ENCODE measurements around the gene OR6X1. TPM values are rescaled to one million over a fixed set of nuclear protein-coding genes. Genes with fewer than 3 reads are reported as not detected.

Gene OR6X1, protein sequence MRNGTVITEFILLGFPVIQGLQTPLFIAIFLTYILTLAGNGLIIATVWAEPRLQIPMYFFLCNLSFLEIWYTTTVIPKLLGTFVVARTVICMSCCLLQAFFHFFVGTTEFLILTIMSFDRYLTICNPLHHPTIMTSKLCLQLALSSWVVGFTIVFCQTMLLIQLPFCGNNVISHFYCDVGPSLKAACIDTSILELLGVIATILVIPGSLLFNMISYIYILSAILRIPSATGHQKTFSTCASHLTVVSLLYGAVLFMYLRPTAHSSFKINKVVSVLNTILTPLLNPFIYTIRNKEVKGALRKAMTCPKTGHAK
- not detected for total RNA-seq

DNA sequence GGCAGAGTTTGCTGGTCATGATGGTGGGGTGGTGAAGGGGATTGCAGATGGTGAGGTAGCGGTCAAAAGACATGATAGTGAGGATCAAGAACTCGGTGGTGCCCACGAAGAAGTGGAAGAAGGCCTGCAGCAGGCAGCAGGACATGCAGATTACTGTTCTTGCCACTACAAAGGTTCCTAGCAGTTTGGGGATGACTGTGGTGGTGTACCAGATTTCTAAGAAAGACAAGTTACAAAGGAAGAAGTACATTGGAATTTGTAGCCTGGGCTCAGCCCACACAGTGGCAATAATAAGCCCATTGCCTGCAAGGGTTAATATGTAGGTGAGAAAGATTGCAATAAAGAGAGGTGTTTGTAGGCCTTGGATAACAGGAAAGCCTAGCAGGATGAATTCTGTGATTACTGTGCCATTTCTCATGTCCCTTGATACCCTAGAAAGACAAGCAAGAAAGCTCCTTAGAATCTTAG is at the start of gene OR6X1:
OR6X1 (minus strand) TSS at position 418 of the 468 bp plus-strand sequence; CDS start at position 418, 0 bp downstream.
- Histone ChIP-seq H3K27me3 (no peaks in the 10 kb centered on the region), H3K4me3 (no peak within 1 kb of the TSS), H3K4me1 (no peaks in the 10 kb centered on the region), H3K9me3 (no peaks in the 10 kb centered on the region), H3K36me3 (no peaks in the 10 kb centered on the region), H3K27ac (no peak within 1 kb of the TSS)
- intact Hi-C loops (cut with DNase I; ENCODE audit: low total_unique reads) = no loop called here
- DNase-seq (ENCODE audit: low spot score in 2 of 2) = no peak
- TF ChIP-seq POLR2AphosphoS5 (IDR thresholded peaks at IDR 0.05) (no peak), POLR2A (IDR thresholded peaks at IDR 0.05) (no peak)
- TF ChIP-seq, protein P1, sequence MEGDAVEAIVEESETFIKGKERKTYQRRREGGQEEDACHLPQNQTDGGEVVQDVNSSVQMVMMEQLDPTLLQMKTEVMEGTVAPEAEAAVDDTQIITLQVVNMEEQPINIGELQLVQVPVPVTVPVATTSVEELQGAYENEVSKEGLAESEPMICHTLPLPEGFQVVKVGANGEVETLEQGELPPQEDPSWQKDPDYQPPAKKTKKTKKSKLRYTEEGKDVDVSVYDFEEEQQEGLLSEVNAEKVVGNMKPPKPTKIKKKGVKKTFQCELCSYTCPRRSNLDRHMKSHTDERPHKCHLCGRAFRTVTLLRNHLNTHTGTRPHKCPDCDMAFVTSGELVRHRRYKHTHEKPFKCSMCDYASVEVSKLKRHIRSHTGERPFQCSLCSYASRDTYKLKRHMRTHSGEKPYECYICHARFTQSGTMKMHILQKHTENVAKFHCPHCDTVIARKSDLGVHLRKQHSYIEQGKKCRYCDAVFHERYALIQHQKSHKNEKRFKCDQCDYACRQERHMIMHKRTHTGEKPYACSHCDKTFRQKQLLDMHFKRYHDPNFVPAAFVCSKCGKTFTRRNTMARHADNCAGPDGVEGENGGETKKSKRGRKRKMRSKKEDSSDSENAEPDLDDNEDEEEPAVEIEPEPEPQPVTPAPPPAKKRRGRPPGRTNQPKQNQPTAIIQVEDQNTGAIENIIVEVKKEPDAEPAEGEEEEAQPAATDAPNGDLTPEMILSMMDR (IDR thresholded peaks at IDR 0.05) = no peak

DNA sequence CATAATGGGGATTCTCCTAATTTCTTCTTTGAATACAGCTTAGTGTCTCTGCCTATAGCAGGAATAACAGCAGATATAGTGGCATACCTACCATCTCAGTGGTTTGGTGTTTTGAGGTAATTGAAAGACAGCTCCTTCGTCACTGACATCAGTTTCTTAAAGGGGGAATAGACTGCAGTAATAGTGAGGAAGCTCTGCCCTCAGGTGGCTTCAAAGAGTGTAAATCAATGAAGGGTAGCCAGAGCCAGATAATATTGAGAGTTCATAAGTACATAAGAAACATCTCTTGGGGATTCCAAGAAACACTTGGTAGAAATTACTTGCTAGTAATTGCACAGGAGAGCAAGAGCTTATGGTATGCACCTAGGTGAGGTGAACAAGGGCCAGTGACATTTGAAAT is 47.4 kb upstream of the OR6X1 start:
- no peak for DNase-seq (ENCODE audit: low spot score in 2 of 2)
- intact Hi-C loops (cut with DNase I; ENCODE audit: low total_unique reads) = no loop called here
- Histone ChIP-seq H3K4me3 (no peak overlapping the region), H3K27ac (no peak overlapping the region), H3K4me1 (no peaks in the 10 kb centered on the region), H3K36me3 (no peaks in the 10 kb centered on the region), H3K9me3 (no peaks in the 10 kb centered on the region), H3K27me3 (no peaks in the 10 kb centered on the region)
- no peak for TF ChIP-seq POLR2A (IDR thresholded peaks at IDR 0.05)
- TF ChIP-seq, protein P1 (IDR thresholded peaks at IDR 0.05) = no peak
- no peak for TF ChIP-seq POLR2AphosphoS5 (IDR thresholded peaks at IDR 0.05)

DNA sequence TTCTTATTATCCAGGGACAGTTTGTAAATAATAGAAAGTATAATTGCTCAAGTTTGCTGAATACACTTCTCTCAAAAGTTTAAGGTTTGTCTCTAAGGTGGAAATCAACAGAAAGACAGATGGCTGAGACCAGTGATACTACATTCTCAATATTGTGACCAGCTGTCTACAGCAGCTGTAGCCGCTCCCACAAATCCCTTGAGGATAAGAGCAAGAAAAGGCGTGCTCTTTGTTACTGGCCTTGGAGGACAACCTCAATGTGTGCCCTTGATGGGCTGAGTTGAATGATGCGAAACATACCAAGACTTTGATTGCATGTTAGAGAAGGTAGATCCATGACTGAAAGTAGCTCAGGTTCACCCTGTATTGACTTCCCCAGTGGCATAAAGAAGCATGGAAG is 45.7 kb upstream of the OR6X1 start:
- intact Hi-C loops (cut with DNase I; ENCODE audit: low total_unique reads) = no loop called here
- no peaks in the 10 kb centered on the region for H3K36me3 ChIP-seq
- H3K9me3 ChIP-seq = no peaks in the 10 kb centered on the region
- no peaks in the 10 kb centered on the region for H3K27me3 ChIP-seq
- no peak overlapping the region for H3K4me3 ChIP-seq
- no peak for TF ChIP-seq POLR2A (IDR thresholded peaks at IDR 0.05)
- no peak for TF ChIP-seq POLR2AphosphoS5 (IDR thresholded peaks at IDR 0.05)
- TF ChIP-seq, protein P1 (IDR thresholded peaks at IDR 0.05) = no peak
- H3K4me1 ChIP-seq = no peaks in the 10 kb centered on the region
- no peak for DNase-seq (ENCODE audit: low spot score in 2 of 2)
- H3K27ac ChIP-seq = no peak overlapping the region

DNA sequence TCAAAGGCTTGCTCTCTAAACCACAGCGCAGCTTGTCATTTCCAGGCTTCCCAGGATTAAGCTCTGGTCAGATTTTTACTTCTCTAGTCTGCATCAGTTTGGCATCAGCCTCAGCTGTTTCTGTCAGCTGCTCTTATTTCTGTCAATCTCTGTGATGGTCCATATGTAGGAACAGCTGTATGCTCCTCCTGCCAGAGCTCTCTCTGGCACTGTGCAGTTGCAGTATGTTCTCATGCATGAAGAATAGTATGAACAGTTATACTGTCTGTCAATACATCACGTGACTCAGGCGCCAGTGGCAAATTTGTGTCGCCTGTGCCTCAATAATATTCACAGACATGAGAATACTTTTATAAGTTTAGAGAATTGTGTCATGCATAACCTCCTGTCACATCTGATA is 45.1 kb upstream of the OR6X1 start:
- Histone ChIP-seq H3K36me3 (no peaks in the 10 kb centered on the region), H3K27me3 (no peaks in the 10 kb centered on the region), H3K9me3 (no peaks in the 10 kb centered on the region), H3K4me3 (no peak overlapping the region), H3K4me1 (no peaks in the 10 kb centered on the region), H3K27ac (no peak overlapping the region)
- TF ChIP-seq, protein P1 (IDR thresholded peaks at IDR 0.05) = no peak
- TF ChIP-seq POLR2A (IDR thresholded peaks at IDR 0.05) = no peak
- TF ChIP-seq POLR2AphosphoS5 (IDR thresholded peaks at IDR 0.05) = no peak
- intact Hi-C loops (cut with DNase I; ENCODE audit: low total_unique reads) = no loop called here
- no peak for DNase-seq (ENCODE audit: low spot score in 2 of 2)

DNA sequence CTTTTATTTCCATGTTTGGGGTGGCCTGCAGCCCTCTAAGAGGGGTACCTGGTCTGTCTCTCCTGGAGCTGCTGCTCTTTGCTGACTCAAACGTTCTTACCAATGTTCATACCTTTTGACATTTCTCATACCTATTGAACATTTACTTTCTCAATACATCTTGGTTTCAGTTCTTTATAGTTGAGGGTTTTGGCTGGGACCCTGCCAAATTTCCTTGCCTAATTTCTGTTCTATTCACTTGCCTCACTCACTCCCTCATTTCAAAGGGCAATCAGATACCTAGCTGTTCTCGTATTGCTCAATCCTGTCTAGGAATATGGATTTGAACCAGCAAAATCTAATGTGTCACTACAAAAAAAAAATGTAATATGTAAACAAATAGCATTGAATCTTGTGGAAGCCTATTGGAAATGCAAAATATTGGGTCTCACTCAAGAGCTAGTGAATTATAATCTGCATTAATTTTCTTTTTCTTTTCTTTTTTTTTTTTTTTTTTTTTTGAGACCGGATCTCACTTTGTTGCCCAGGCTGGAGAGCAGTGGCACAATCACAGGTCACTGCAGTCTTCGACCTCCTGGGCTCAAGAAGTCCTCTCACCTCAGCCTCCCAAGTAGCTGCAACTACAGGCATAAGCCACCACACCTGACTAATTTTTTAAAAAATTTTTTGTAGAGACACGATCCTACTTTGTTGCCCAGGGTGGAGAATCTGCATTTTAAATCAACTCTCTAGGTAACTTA is 44.4 kb upstream of the OR6X1 start:
- no peak overlapping the region for H3K4me3 ChIP-seq
- intact Hi-C loops (cut with DNase I; ENCODE audit: low total_unique reads) = no loop called here

More for the DNA sequence above, 44.4 kb upstream of the OR6X1 start:
- Histone ChIP-seq H3K27ac (no peak overlapping the region), H3K27me3 (no peaks in the 10 kb centered on the region), H3K36me3 (no peaks in the 10 kb centered on the region), H3K4me1 (no peaks in the 10 kb centered on the region), H3K9me3 (no peaks in the 10 kb centered on the region)
- no peak for TF ChIP-seq POLR2A (IDR thresholded peaks at IDR 0.05)
- no peak for DNase-seq (ENCODE audit: low spot score in 2 of 2)

Data from breast epithelium (tissue), 4 donors.